ELF-1 (cell line): ENCODE results near the gene ANKRD28.
A peak's percentile ranks its signal among the peaks of the same experiment; 100 is the strongest.
"Not testable (repeated sequence)": the region's sequence is repeated elsewhere in the genome, so short reads cannot be mapped to it uniquely, and the experiment has no call there.

Experiments used
- DNase-seq: peaks from one replicate; pipeline ENCODE4 v3.0.0-alpha.2; 2016; ENCODE audit warnings: low read depth, low spot score

The ANKRD28 gene

GRCh38 chr3:15636028-15636709, 161.6 kb downstream of the ANKRD28 start:
- no peak for DNase-seq

- DNase-seq = no peak
These were observed 162.6 kb downstream of the ANKRD28 start for GRCh38 chr3:15635121-15635661.

GRCh38 chr3:15634671-15635070, 163.1 kb downstream of the ANKRD28 start:
- no peak for DNase-seq

- no peak for DNase-seq
These were observed 163.8 kb downstream of the ANKRD28 start for GRCh38 chr3:15633766-15634598.

- no peak for DNase-seq
These were observed 164.6 kb downstream of the ANKRD28 start for GRCh38 chr3:15633159-15633558.

GRCh38 chr3:15632212-15632580, 165.6 kb downstream of the ANKRD28 start:
- no peak for DNase-seq

GRCh38 chr3:15631426-15632211, 166.2 kb downstream of the ANKRD28 start:
- peak; percentile 52 for DNase-seq

GRCh38 chr3:15630646-15631350, 167.0 kb downstream of the ANKRD28 start:
- no peak for DNase-seq

- peak; percentile 35 for DNase-seq
These were observed 167.8 kb downstream of the ANKRD28 start for GRCh38 chr3:15629860-15630597.

GRCh38 chr3:15628967-15629366, 168.8 kb downstream of the ANKRD28 start:
- no peak for DNase-seq

GRCh38 chr3:15623535-15624440, 174.0 kb downstream of the ANKRD28 start:
- no peak for DNase-seq

GRCh38 chr3:15619659-15620464, 177.9 kb downstream of the ANKRD28 start:
- not testable (repeated sequence) for DNase-seq
